ENCODE data around the gene DDX4. TPM values are rescaled to one million over a fixed set of nuclear protein-coding genes. Genes with fewer than 3 reads are reported as not detected.

The DDX4 gene
- total and polyA plus RNA-seq, 2 donors (not counting 1 experiment from before 2014, with no cell fraction given): not detected

GRCh38 chr5:55860709-55861108, 122.8 kb downstream of the DDX4 start:
- H3K4me2 ChIP-seq (replicated peaks; ENCODE audit: low read depth, low read length, poor library complexity, severe bottlenecking): no peak overlapping the region

More at GRCh38 chr5:55860709-55861108, 122.8 kb downstream of the DDX4 start:
- Histone ChIP-seq H4K20me1 (ENCODE audit: control insufficient read depth, insufficient read depth, low read length, poor library complexity, severe bottlenecking) (no peaks in the 10 kb centered on the region), H3K4me1 (ENCODE audit: control insufficient read depth in 2 of 2, insufficient read depth in 2 of 2, low read length in 2 of 2) (no peaks in the 10 kb centered on the region), H3K27ac (ENCODE audit: low read length in 2 of 2) (no peak overlapping the region), H3K4me3 (ENCODE audit: control extremely low read depth in 1 of 5, extremely low read depth in 1 of 5, insufficient read depth in 1 of 5, low read depth in 2 of 5, low read length in 4 of 5) (no peak overlapping the region), H3K79me2 (ENCODE audit: control insufficient read depth, insufficient read depth, low read length) (no peaks in the 10 kb centered on the region), H3K27me3 (replicated peaks in 1 of 4; ENCODE audit: control extremely low read depth in 1 of 4, control insufficient read depth in 3 of 4, insufficient read depth in 4 of 4, low read length in 3 of 4) (no peaks in the 10 kb centered on the region), H3K9ac (ENCODE audit: low read length) (no peak overlapping the region), H3K36me3 (replicated peaks in 1 of 2; ENCODE audit: control extremely low read depth in 1 of 2, control insufficient read depth in 1 of 2, extremely low read depth in 1 of 2, insufficient read depth in 2 of 2, low read length in 1 of 2) (no peaks in the 10 kb centered on the region), H3K9me3 (ENCODE audit: control extremely low read depth in 1 of 3, control insufficient read depth in 2 of 3, insufficient read depth in 1 of 3, low read length in 2 of 3) (peaks cover 0 to 7% (median 0%) of the 10 kb centered on the region in 3 donors), H2AFZ (ENCODE audit: insufficient read depth, low read depth, low read length, poor library complexity, severe bottlenecking) (no peak overlapping the region)
- Mint-ChIP-seq H3K4me3 (no peak overlapping the region), H3K4me1 (no peaks in the 10 kb centered on the region), H3K27me3 (peaks cover 14% of the 10 kb centered on the region), H3K9me3 (ENCODE audit: insufficient read depth) (no peaks in the 10 kb centered on the region), H3K27ac (no peak overlapping the region)
- DNase-seq (no peak), ATAC-seq (ENCODE audit: low read depth) (no peak)
- intact Hi-C loops (cut with micrococcal nuclease): no loop called here
- no peak for TF ChIP-seq CTCF (IDR thresholded peaks at IDR 0.05)
- no peak for TF ChIP-seq EZH2 (IDR thresholded peaks at IDR 0.05; ENCODE audit: borderline replicate concordance, insufficient read depth, low read depth, low read length, poor library complexity, severe bottlenecking)
- CTCF ChIA-PET: no interaction called here
- WGBS (ENCODE audit: insufficient coverage): 74% methylated on average over 4 of the region's 4 CpGs
- POLR2A ChIA-PET: no interaction called here

All from B cell (primary cell).